ENCODE measurements around the gene EARS2.

The EARS2 gene

DNA sequence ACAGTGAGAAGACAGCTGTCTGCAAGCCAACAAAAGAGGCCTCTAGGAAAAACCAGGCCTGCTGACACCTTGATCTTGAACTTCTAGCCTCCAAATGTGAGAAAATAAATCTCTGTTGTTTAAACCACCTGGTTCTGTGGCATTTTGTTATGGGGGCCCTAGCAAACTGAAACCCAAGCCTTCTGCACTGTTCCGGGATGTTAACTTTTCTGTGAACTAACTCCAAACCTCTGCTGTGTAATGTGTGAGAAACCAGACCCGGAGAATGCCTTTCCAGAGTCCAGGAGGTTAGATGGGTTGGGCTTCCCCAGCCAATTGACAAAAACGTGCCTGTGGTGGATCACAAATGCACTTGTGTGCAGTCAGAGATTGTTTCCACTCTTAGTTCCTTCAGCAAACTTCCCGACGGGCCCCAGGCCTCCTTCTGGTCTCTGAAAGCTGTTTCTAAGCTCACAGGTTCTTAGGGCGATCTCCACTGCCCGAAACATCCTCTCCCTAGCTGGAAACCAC, 33.2 kb downstream of the EARS2 start:
- H3K36me3 ChIP-seq (replicated peaks; ENCODE audit: insufficient read depth, low read length) = 0 out of 2 replicates have a peak, but pooled peaks cover 13% of the 10 kb centered on the region
- H3K27ac ChIP-seq (ENCODE audit: low read length) = no peak overlapping the region
- H3F3A ChIP-seq (ENCODE audit: insufficient read depth, low read length) = no peaks in the 10 kb centered on the region
- H3K9me2 ChIP-seq (replicated peaks; ENCODE audit: insufficient read depth, low read length) = no peaks in the 10 kb centered on the region
- H3K4me2 ChIP-seq (ENCODE audit: low read depth, low read length) = no peak overlapping the region
- no peaks in the 10 kb centered on the region for H4K20me1 ChIP-seq (ENCODE audit: insufficient read depth, low read length)
- no peak overlapping the region for H3K9ac ChIP-seq (ENCODE audit: low read length)
- H3K4me1 ChIP-seq (ENCODE audit: low read length) = no peaks in the 10 kb centered on the region
- H3K4me3 ChIP-seq (ENCODE audit: low read length) = no peak overlapping the region
- H3K9me3 ChIP-seq (replicated peaks; ENCODE audit: insufficient read depth, low read length) = no peaks in the 10 kb centered on the region
- H3K79me2 ChIP-seq (ENCODE audit: low read length) = no peaks in the 10 kb centered on the region
- TF ChIP-seq, protein P1, sequence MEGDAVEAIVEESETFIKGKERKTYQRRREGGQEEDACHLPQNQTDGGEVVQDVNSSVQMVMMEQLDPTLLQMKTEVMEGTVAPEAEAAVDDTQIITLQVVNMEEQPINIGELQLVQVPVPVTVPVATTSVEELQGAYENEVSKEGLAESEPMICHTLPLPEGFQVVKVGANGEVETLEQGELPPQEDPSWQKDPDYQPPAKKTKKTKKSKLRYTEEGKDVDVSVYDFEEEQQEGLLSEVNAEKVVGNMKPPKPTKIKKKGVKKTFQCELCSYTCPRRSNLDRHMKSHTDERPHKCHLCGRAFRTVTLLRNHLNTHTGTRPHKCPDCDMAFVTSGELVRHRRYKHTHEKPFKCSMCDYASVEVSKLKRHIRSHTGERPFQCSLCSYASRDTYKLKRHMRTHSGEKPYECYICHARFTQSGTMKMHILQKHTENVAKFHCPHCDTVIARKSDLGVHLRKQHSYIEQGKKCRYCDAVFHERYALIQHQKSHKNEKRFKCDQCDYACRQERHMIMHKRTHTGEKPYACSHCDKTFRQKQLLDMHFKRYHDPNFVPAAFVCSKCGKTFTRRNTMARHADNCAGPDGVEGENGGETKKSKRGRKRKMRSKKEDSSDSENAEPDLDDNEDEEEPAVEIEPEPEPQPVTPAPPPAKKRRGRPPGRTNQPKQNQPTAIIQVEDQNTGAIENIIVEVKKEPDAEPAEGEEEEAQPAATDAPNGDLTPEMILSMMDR (IDR thresholded peaks at IDR 0.05; ENCODE audit: low read length) = no peak
- no peak for TF ChIP-seq EZH2phosphoT487 (IDR thresholded peaks at IDR 0.05; ENCODE audit: low read length)
- no peak for TF ChIP-seq EZH2 (optimal IDR thresholded peaks at IDR 0.05; ENCODE audit: low read depth, low read length)
- no peak for DNase-seq
- no peaks in the 10 kb centered on the region for H3K27me3 ChIP-seq (replicated peaks; ENCODE audit: insufficient read depth, low read length)
- no peak overlapping the region for H2AFZ ChIP-seq (ENCODE audit: low read length)

DNA sequence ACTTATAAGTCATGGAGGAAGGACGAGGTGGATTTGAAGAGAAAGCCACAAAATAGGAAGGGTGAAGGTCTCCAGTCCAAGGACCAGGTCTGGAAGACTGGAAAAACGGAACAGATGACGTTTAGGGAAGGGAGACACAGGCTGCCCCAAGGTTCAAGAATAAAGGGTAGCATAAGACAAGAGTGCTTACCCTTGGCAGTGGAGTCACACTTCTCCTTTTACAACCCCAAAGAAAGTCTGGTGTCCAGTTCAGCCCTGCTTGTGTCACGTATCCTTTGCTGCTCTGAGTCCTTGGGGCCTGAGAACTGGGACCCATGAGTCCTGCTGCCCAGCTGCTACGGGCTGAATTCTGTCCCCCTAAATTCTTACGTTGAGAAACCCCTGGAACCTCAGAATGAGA, 33.8 kb downstream of the EARS2 start:
- Histone ChIP-seq H3K4me3 (ENCODE audit: low read length) (no peak overlapping the region), H3K27ac (ENCODE audit: low read length) (no peak overlapping the region), H3K9ac (ENCODE audit: low read length) (no peak overlapping the region), H3K27me3 (replicated peaks; ENCODE audit: insufficient read depth, low read length) (no peaks in the 10 kb centered on the region), H4K20me1 (ENCODE audit: insufficient read depth, low read length) (no peaks in the 10 kb centered on the region), H3K9me2 (replicated peaks; ENCODE audit: insufficient read depth, low read length) (no peaks in the 10 kb centered on the region), H3F3A (ENCODE audit: insufficient read depth, low read length) (no peaks in the 10 kb centered on the region), H2AFZ (ENCODE audit: low read length) (no peak overlapping the region), H3K9me3 (replicated peaks; ENCODE audit: insufficient read depth, low read length) (no peaks in the 10 kb centered on the region), H3K79me2 (ENCODE audit: low read length) (no peaks in the 10 kb centered on the region), H3K36me3 (replicated peaks; ENCODE audit: insufficient read depth, low read length) (0 out of 2 replicates have a peak, but pooled peaks cover 13% of the 10 kb centered on the region), H3K4me1 (ENCODE audit: low read length) (no peaks in the 10 kb centered on the region), H3K4me2 (ENCODE audit: low read depth, low read length) (no peak overlapping the region)
- DNase-seq = no peak
- TF ChIP-seq, protein P1 (IDR thresholded peaks at IDR 0.05; ENCODE audit: low read length) = no peak
- TF ChIP-seq EZH2phosphoT487 (IDR thresholded peaks at IDR 0.05; ENCODE audit: low read length) (no peak), EZH2 (optimal IDR thresholded peaks at IDR 0.05; ENCODE audit: low read depth, low read length) (no peak)

DNA sequence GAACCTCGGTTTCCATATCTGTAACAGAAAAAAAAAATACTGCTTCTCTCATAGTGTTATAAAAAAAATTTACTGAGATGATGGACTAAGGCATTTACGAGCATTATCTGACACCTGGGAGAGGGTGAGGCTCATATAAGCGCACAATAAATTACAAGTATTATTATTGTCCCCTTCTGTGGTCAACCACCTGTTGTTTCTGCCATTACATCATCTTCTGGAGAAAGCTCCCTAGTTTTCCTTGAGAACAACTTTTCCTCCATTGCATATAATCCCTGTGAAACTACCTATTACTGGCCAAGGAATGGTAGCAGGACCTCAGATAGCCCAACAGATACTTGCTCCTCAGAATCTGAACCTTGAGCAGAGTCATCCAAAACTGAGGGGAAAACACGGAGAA, 35.2 kb downstream of the EARS2 start:
- Histone ChIP-seq H3K27ac (ENCODE audit: low read length) (no peak overlapping the region), H3K4me1 (ENCODE audit: low read length) (no peaks in the 10 kb centered on the region), H4K20me1 (ENCODE audit: insufficient read depth, low read length) (no peaks in the 10 kb centered on the region), H3K79me2 (ENCODE audit: low read length) (no peaks in the 10 kb centered on the region), H3K9me3 (replicated peaks; ENCODE audit: insufficient read depth, low read length) (no peaks in the 10 kb centered on the region), H2AFZ (ENCODE audit: low read length) (no peak overlapping the region), H3K27me3 (replicated peaks; ENCODE audit: insufficient read depth, low read length) (no peaks in the 10 kb centered on the region), H3K9ac (ENCODE audit: low read length) (no peak overlapping the region), H3F3A (ENCODE audit: insufficient read depth, low read length) (no peaks in the 10 kb centered on the region), H3K4me2 (ENCODE audit: low read depth, low read length) (no peak overlapping the region), H3K36me3 (replicated peaks; ENCODE audit: insufficient read depth, low read length) (0 out of 2 replicates have a peak, but pooled peaks cover 13% of the 10 kb centered on the region), H3K4me3 (ENCODE audit: low read length) (no peak overlapping the region), H3K9me2 (replicated peaks; ENCODE audit: insufficient read depth, low read length) (no peaks in the 10 kb centered on the region)
- TF ChIP-seq, protein P1 (IDR thresholded peaks at IDR 0.05; ENCODE audit: low read length) = no peak
- TF ChIP-seq EZH2phosphoT487 (IDR thresholded peaks at IDR 0.05; ENCODE audit: low read length) (no peak), EZH2 (optimal IDR thresholded peaks at IDR 0.05; ENCODE audit: low read depth, low read length) (no peak)
- no peak for DNase-seq
